ENCODE measurements around the gene STMN1. TPM values are rescaled to one million over a fixed set of nuclear protein-coding genes. Genes with fewer than 3 reads are reported as not detected.
"Not testable (repeated sequence)": the region's sequence is repeated elsewhere in the genome, so short reads cannot be mapped to it uniquely, and the experiment has no call there.

STMN1 gene
- total RNA-seq: 24.2 TPM
- long read RNA-seq, partial matches to known transcripts: 0 of 4 reads
- long read RNA-seq, other reads (novel, unspliced or antisense): 0 of 4 reads

DNA sequence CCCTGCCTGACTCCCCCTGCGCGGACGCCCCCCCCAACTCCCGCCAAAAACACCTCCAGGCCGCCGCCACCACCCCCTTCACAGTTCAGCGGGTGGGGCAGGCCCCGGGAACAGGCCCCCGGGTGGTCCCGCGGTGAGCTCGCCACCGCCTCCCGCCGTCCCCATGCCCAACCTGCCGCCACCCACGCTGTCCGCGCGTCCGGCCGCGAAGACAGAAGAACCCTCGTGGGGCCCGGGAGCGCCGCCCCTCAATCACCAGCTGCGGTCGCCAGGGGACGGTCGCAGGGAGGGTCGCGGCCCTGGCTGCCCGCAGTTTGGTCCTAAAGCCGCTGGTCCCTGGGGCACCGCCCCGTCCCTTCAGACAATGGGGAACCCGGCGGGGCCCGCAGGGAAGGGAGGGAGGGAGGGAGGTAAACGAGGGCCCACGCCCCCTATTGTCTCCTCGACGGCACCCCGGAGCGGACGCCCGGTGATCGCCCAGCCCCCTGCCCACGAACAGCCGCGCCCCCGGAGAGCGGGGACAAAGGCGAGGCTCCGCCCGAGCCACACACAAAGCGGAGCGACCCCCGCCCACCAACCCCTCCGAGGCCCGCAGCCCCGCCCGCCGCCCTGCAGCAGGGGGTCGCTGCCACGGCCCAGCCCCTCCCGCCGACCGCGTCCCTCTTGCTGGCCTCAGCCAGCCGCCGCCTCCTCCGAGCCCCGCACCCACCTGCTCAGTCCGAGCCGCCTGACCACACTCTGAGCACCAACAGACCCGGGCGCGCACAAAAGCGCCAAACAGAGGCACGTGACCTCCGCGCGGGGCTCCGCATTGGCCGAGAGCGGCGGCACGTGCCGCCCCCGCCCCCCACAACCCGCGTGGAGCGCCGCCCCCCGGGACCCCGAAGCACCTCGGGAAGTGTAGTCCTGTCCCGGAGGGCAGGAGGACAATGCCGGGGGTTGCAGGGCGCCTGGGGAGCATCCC is at the start of gene STMN1:
Gene STMN1 (minus strand): TSS at position 740 of the 964 bp plus-strand sequence. CDS start 1,743 bp downstream, outside the sequence.
- ATAC-seq (ENCODE audit: poor library complexity): peak; percentile 97
- intact Hi-C loops (cut with DNase I): no loop called here

DNA sequence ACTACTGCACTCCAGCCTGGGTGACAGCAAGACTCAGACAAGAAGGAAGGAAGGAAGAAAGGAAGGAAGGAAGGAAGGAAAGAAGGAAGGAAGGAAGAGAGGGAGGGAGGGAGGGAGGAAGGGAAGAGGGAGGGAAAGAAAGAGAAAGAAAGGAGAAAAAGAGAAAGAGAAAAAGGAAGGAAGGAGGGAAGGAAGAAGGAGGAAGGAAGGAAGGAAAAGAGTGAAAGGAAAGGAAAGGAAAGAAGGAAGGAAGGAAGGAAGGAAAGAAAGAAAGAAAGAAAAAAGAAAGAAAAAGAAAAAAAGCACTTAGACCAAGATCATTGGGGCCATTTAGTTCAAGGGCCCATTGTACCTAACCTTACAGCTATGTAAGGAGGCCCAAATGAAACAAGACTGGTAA is 49.3 kb upstream of the STMN1 start:
- no peak for ATAC-seq (ENCODE audit: poor library complexity)
- intact Hi-C loops (cut with DNase I): no loop called here
- no peak for DNase-seq

More for the DNA sequence above, at the start of gene STMN1:
- DNase-seq: peak; percentile 94

DNA sequence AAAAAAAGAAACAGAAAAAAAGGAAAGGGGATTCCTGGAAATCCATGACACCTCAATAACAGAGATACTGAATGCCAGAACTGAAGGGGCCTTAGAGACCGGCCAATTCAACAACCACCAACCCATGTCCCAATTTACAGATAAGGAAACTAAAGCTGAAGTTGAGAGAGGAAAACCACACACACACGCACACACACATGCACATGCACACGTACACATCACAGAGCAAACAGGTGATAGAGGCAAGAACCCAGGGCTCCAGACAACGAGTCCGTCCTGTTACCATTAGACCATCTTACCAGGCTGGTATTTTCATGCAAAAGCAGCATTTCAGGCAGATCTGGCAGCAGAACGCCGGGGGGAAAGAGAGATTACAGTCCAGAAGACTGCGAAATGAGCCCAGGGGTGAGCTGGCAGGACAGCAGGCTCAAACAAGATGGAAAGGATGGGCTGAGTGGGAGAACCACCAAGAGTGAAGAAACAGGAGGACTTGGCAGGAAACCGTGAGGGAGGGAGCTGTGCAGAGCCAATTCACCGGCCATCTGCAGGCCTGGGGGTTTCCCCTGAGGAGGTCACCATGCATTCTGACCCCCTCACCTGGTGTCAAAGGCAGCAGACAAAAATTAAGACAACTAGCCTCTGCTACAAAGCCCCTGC is 48.2 kb upstream of the STMN1 start:
- intact Hi-C loops (cut with DNase I): no loop called here
- DNase-seq (no peak), ATAC-seq (ENCODE audit: poor library complexity) (no peak)

DNA sequence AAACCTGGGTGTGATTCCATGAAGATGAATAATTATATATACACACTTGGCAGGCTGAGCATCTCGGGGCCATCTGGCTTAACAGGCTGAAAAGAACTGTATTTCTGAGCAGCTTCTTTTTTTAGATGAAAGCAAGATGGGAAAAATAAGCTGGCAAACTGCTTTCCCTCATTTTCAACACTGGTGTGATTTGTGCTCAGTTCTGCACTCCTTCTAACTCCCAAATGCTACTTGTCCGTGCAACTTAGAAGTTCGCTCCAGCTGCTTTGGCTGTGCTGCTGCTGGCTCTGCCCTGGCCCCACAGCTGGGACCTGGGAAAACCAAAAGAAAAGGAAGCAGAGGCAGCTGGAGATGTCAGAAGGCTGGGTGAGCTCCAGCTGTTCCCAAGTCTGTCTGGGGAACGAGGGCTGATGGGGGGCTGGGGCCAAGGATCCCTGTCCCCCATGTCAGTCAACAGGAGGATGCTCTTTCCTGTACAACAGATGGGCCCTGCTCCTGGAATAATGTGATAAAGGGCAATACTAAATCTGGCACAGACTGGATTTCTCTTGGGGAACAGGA is 46.7 kb upstream of the STMN1 start:
- intact Hi-C loops (cut with DNase I): no loop called here
- peak; percentile 81 for ATAC-seq (ENCODE audit: poor library complexity)
- peak; percentile 73 for DNase-seq

DNA sequence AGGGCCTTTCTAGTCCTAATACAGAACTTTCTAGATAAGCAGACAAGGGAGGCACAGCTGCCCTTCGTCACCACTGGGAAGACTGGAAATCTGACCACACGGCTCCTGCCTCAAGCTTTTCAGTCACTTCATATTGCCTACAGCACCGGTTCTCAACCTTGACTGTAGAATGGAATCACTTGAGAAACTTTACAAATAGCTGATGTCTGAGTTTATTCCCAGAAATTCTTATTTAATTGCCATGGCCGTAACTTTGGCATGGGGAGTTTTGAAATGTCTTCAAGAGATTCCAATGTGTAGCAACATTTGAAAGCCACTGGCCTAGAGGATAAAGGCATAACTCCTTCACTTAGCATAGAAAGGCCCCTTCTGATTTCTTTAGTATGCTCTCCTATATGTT is 42.4 kb upstream of the STMN1 start:
- DNase-seq (no peak), ATAC-seq (ENCODE audit: poor library complexity) (no peak)
- intact Hi-C loops (cut with DNase I): no loop called here

DNA sequence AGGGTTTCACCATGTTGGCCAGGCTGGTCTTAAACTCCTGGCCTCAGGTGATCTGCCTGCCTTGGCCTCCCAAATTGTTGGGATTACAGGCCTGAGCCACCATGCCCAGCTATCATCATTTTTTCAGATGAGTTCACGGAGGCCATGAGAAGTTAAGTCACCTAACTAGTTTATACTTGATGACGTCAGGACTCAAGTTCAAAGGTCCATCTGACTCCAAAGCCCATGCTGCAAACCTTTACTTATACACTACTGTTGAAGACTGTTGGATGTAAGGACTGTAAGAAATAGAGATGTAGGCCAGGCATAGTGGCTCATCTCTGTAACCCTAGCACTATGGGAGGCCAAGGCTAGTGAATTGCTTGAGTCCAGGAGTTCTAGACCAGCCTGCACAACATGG is 40.8 kb upstream of the STMN1 start:
- intact Hi-C loops (cut with DNase I): no loop called here

DNA sequence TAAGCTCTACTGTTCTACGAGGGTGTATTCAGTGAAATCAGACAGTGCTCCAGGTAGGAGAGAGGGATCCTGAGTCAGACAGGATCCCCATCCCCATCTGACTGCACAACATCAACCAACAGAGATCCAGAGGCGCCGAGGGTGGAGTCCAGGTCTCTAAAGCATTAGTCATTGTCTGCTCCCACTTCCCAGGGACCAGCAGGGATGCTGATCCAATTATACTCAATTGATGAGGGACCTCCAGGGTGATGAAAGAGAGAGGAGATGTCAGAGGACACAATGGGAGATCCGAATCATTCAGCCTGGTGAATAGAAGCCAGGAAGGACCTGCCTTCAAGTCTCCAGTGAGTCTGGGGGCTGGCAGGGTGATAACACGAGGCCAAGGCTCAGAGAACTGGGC is 39.5 kb upstream of the STMN1 start:
- intact Hi-C loops (cut with DNase I): no loop called here
- no peak for ATAC-seq (ENCODE audit: poor library complexity)
- DNase-seq: no peak

More for the DNA sequence above, 40.8 kb upstream of the STMN1 start:
- ATAC-seq (ENCODE audit: poor library complexity): no peak
- DNase-seq: no peak

DNA sequence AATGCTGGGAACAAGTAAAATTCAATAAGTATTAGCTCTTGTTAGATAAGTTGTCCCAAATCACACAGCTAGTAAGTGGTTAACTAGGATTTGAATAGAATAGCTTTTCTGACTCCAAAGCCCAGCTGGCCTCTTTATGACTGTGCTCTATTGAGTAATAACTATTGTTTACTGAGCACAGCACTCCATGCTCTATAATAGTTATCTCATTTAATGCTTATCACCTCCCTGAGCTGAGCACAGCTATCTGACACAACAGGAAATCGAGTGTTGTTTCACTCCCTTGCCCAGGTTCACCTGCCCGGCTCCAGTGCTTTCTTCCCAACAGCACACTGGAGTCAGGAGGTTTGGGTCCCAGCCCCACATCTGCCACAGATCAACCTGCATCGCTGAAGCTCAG is 38.8 kb upstream of the STMN1 start:
- intact Hi-C loops (cut with DNase I): no loop called here
- DNase-seq: no peak
- ATAC-seq (ENCODE audit: poor library complexity): no peak

DNA sequence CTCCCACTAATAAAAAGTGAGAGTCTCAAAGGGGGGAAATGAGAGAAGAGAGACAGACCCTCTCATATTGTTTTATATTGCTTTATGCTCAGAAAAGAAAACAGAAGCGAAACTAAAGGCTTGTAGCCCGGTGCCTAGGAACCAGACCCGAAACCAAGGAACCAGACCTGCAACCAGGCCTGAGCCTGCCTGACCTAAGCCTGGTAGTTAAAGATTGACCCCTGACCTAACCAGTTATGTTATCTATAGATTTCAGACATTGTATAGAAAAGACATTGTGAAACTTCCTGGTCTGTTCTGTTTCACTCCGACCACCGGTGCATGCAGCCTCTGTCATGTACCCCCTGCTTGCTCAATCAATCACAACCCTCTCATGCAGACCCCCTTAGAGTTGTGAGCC is 37.3 kb upstream of the STMN1 start:
- DNase-seq; ATAC-seq (ENCODE audit: poor library complexity); intact Hi-C loops (cut with DNase I): not testable (repeated sequence)

DNA sequence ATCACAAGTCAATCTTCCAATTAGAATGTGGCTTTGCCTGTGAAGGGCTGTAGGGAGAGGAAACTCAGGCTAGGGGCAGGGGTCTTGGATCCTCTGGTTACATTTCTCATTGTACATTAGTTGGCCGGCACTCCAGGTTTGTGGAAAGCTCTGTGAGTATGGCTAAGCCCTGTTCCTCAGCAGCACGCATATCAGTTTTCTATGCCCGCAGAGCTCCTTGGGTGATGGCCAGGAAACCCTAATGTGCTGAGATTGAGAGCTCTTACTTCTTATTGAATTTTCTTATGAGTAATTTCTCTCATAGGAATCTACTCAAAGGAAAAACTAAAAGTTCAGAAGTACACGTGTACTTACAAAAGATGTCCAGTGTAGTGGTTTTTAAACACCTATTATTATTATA is 30.7 kb upstream of the STMN1 start:
- DNase-seq (no peak), ATAC-seq (ENCODE audit: poor library complexity) (no peak)
- intact Hi-C loops (cut with DNase I): no loop called here

DNA sequence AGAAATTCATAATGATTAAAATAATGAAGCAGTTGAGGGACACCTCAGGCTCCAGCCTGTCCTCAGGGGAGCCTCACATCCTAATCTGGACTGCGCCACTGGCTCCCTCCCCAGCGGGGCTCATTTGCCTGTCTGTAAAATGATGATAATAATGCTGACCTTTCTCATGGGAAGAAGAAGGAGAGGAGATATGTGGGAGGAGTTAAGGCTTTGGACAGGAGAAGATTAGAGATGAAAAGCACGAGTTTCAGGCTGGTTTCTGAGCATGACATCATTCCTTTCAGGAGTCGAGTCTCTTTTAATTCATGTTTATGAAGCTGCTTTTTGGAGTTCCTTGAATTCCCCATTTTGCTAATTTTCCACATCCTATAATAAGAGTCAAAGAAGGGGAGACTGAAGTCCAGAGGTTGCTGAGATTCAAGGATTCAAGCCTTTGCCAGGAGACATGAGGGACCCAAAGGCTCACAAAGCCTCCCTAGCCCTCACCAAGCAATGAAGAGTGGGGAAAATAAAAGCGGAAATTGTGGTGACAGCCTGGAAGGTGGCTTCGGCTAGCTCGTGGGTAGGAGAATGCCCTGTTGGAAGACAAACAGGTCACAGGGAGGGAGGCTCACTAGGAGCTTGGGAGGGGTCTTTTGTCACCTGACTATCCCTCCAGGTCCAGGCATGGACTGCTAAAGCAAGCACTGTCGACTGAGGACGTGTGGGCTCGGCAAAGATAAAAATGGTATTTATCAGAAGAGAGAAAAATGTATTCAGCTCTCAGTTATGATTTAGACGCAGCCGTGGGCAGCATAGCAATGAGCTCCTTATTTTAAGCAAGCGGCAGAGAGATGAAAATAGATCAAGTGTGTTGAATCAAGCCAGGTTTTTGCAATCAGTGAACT is 27.5 kb upstream of the STMN1 start:
- intact Hi-C loops (cut with DNase I): no loop called here
- DNase-seq: no peak
- no peak for ATAC-seq (ENCODE audit: poor library complexity)

DNA sequence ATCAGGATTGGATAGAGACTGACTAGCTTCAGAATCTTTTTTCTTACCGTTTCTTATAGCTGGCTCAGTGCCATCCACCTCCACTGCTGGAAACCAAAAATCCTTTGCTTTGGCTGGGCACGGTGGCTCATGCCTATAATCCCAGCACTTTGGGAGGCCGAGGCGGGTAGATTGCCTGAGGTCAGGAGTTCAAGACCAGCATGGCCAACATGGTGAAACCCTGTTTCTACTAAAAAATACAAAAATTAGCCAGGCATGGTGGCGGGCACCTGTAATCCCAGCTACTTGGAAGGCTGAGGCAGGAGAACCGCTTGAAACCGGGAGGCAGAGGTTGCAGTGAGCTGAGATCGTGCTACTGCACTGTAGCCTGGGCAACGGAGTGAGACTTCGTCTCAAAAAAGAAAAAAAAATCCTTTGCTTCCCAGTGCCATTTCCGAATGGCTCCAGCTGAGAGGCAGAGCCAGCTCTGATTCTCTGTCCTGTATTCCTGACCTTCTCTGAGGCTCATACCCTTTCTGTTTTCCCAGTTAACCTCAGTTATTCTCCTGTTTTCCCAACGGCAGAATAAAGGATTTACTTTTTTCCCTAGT is 26.7 kb upstream of the STMN1 start:
- intact Hi-C loops (cut with DNase I); DNase-seq; ATAC-seq (ENCODE audit: poor library complexity): not testable (repeated sequence)

DNA sequence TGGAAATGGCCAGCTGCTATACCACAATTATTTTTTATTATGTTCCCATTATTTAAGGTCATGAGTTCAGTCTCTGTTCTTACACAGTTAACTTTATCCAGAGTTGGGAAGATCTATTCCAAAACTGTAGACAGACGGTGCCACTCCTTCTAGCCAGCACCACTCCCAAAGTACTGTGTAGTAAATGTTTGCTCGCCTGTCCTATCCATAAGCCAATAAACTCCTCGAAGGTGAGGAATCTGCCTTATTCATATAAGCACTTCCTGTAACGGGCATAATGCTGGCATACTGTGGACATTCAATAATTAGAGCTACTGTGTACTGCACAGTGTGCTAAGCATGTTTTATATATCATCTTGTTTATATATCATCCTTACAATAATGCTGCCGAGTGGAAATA is 26.1 kb upstream of the STMN1 start:
- intact Hi-C loops (cut with DNase I): no loop called here
- DNase-seq (no peak), ATAC-seq (ENCODE audit: poor library complexity) (no peak)

DNA sequence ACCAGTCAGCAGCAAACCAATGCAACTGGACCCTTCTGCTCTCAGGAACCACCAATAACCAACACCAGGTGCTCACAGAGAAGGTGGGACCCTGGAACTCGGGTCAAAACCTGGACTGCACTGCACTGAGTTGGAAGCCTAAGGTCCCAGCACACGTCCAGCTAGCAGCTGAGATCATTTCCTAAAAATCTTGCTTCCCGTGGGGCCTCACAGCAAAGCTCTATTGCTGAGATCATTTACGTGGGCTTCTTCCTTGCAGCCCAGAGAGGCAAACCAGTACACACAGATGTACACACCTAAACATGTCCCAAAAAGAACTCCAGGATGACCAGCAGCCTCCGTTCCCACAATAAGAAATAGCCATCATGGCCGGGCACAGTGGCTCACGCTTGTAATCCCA is 22.8 kb upstream of the STMN1 start:
- ATAC-seq (ENCODE audit: poor library complexity) (no peak), DNase-seq (no peak)
- intact Hi-C loops (cut with DNase I): no loop called here

DNA sequence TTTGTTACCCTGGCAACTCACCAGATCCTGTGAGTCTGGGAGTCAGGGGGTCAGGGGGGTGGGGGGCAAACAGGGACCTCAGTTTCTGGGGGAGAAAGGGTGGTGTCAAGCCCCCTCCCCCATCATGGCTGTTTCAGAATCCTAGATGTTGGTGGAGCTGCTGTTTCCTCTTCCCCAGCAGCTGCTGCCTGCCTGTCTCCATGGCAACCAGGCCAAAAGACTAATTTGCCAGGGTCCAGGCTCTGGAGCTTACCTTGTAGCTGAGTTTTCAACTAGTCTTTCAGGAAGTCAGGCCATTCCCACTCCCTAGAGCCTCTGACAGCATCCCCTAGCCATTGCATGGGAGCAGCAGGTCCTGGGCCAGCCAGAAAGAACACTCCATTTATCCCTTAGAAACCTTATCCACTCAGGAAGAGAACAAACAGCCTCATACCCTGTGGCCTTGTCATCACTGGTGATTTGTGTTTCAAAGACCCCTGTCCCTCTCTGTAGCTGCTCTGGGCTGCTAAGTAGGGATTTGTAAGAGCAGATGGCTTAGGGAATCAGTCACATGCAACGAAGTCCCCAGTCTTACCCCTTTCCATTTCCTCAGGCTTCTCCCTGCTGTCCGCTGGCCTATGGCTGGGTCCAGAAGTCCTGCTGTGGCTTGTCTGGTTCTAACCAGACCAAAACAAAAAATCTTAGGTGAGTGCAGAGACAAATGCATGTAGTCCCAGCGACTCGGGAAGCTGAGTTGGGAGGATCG is 21.5 kb upstream of the STMN1 start:
- ATAC-seq (ENCODE audit: poor library complexity) (no peak), DNase-seq (no peak)
- intact Hi-C loops (cut with DNase I): no loop called here

DNA sequence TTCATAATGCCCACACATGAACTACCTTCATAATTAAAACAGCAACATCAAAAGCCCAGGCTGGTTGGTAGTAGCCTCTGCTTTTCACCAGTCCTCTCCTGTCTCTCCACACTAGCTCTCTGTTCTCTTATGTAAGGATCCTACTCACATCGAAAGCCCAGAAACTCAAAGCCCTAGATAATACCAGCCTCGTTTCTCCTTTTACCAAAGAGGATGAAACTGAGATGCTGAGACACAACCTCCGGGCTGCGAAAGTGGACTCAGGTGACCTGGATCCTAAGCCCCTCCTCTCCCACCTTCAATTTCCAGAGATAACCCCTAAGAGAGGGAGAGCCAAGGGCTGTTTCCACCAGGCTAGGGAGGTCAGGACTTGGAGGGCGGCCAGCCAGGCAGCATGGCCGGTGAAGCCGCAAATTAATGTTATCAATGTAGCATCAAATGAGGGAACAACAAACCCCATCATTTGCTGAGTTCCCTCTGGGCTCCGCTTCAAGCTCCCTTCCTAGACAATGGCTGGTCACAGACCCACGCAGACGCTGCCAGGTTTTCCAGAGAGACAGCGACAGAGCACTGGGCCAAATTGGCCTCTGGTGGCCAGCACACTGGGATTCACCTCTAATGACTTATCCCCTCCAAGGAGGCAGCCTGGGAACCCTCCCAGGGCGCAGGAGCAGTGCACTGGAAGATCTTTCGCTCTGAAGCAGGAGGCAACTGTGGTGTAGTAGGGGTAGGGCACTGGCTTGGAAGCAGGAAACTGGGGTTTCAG is 20.7 kb upstream of the STMN1 start:
- intact Hi-C loops (cut with DNase I): no loop called here
- ATAC-seq (ENCODE audit: poor library complexity): no peak
- DNase-seq: no peak

DNA sequence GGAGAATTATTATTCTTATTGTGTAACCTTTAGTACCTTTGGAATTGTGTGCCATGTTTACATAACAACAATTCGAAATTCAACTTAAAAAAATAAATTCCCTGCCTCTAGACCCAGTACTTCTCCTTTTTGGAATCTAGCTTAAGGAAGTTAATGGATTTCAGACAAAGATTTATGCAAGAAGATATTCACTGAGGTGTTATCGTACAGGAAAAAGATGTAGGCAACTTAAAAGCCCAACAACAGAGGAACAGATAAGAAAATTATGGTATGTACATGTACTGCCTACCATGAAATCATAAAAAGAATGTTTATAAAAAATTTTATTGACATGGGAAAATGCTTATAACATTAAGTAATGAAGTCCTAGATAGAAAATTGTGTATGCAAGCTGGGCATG is 18.2 kb upstream of the STMN1 start:
- intact Hi-C loops (cut with DNase I): no loop called here
- ATAC-seq (ENCODE audit: poor library complexity): no peak
- DNase-seq: no peak
